Esophagus muscularis mucosa (tissue), 4 donors: Measurements from ENCODE around the gene PHB1. TPM values are rescaled to one million over a fixed set of nuclear protein-coding genes. Genes with fewer than 3 reads are reported as not detected.

Experiments
- DNase-seq: peaks from one replicate; pipeline ENCODE4 v3.0.0-alpha.2; 2017; ENCODE audit errors: extremely low spot score
- H3K27ac ChIP-seq, 4 donors: fragments of 200-600 bp; sonication (generic); replicated peaks in 1 of 4; 1 replicate in 3 of 4; 2 replicates in 1 of 4; pipeline ENCODE4 v1.5.1; 2016 to 2019; ENCODE audit warnings: mild to moderate bottlenecking in 1 of 4
- H3K27me3 ChIP-seq, 4 donors: fragments of 200-600 bp; sonication (generic); one replicate each; pipeline versions ENCODE4 v1.5.1 to v1.6.0; 2016 to 2019
- H3K36me3 ChIP-seq, 4 donors: fragments of 200-600 bp; sonication (generic); one replicate each; pipeline ENCODE4 v1.5.1; 2016 to 2019
- H3K4me1 ChIP-seq, 4 donors: fragments of 200-600 bp; sonication (generic); one replicate each; pipeline ENCODE4 v1.5.1; 2016 to 2019
- H3K4me3 ChIP-seq, 4 donors: fragments of 200-600 bp; sonication (generic); 1 replicate in 2 of 4; 2 replicates in 2 of 4; pipeline ENCODE4 v1.5.1; 2016 to 2019; ENCODE audit warnings: mild to moderate bottlenecking in 4 of 4, moderate library complexity in 1 of 4
- H3K9me3 ChIP-seq, 4 donors: fragments of 200-600 bp; sonication (generic); 1 replicate in 3 of 4; 2 replicates in 1 of 4; pipeline ENCODE4 v1.5.1; 2016 to 2019
- CTCF ChIP-seq, 3 experiments: fragments of 200-600 bp in 2 of 3; fragments of 450-650 bp in 1 of 3; sonication (generic) in 2 of 3; IDR thresholded peaks; one replicate each; pipeline ENCODE4 v1.5.1; 2017 to 2019; ENCODE audit warnings: antibody characterized with exemption in 3 of 3, mild to moderate bottlenecking in 2 of 3, moderate library complexity in 1 of 3
- EP300 ChIP-seq: sonication (generic); formaldehyde crosslinking; IDR thresholded peaks from one replicate; pipeline ENCODE4 v1.6.1; 2017; ENCODE audit warnings: antibody characterized with exemption
- POLR2A ChIP-seq: fragments of 450-650 bp; IDR thresholded peaks from one replicate; pipeline ENCODE4 v1.6.1; 2017; ENCODE audit warnings: antibody characterized with exemption, moderate library complexity, mild to moderate bottlenecking, low read depth
- POLR2AphosphoS5 ChIP-seq, 2 donors: sonication (generic); formaldehyde crosslinking; IDR thresholded peaks; one replicate each; pipeline ENCODE4 v1.6.1; 2017; ENCODE audit warnings: antibody characterized with exemption in 2 of 2
- WGBS: methylation state at CpG from one replicate; pipeline ENCODE4 v1.1.5; 2018; 5-methylcytosine and 5-hydroxymethylcytosine counted together
- intact Hi-C: fragments of 100-400 bp; cut with DNase I; formaldehyde crosslinking; loops from one replicate; pipeline ENCODE4 v1.15.1; 2023
- total RNA-seq, 4 donors: library from RNA; depleted of rRNA; stranded (reverse); fragments of >200 nt; gene quantifications; one replicate each; pipeline versions ENCODE4 v1.1.0 to v1.2.1, GENCODE V29; 2016

The PHB1 gene
- total RNA-seq, 4 donors from 2014 or later, result 75.6 to 101 (median 95.6) TPM

GRCh38 chr17:49384951-49385350, 29.7 kb downstream of the PHB1 start:
- WGBS, result 89% methylated on average over 4 of the region's 4 CpGs
- TF ChIP-seq CTCF (IDR thresholded peaks at IDR 0.05) (no peak), POLR2AphosphoS5 (IDR thresholded peaks at IDR 0.05) (no peak), EP300 (no peak), POLR2A (no peak)
- intact Hi-C loops, result no loop called here
- DNase-seq, result no peak
- Histone ChIP-seq H3K36me3 (no peaks in the 10 kb centered on the region), H3K9me3 (no peaks in the 10 kb centered on the region), H3K4me3 (no peak overlapping the region), H3K4me1 (peaks cover 0 to 24% (median 19%) of the 10 kb centered on the region in 4 donors), H3K27me3 (no peaks in the 10 kb centered on the region), H3K27ac (no peak overlapping the region)

GRCh38 chr17:49383060-49383459, 31.6 kb downstream of the PHB1 start:
- Histone ChIP-seq H3K27ac (no peak overlapping the region), H3K4me3 (no peak overlapping the region), H3K9me3 (no peaks in the 10 kb centered on the region), H3K36me3 (no peaks in the 10 kb centered on the region), H3K4me1 (peaks cover 0 to 18% (median 11%) of the 10 kb centered on the region in 4 donors), H3K27me3 (no peaks in the 10 kb centered on the region)
- TF ChIP-seq EP300 (no peak), POLR2AphosphoS5 (IDR thresholded peaks at IDR 0.05) (no peak), CTCF (IDR thresholded peaks at IDR 0.05) (no peak), POLR2A (no peak)
- intact Hi-C loops, result no loop called here
- WGBS, result 91% methylated on average over 10 of the region's 10 CpGs
- no peak for DNase-seq

- intact Hi-C loops, result no loop called here
- Histone ChIP-seq H3K4me1 (peaks cover 0 to 18% (median 11%) of the 10 kb centered on the region in 4 donors), H3K27me3 (no peaks in the 10 kb centered on the region), H3K4me3 (no peak overlapping the region), H3K27ac (no peak overlapping the region), H3K36me3 (no peaks in the 10 kb centered on the region), H3K9me3 (no peaks in the 10 kb centered on the region)
- TF ChIP-seq POLR2AphosphoS5 (IDR thresholded peaks at IDR 0.05) (no peak), EP300 (no peak), POLR2A (no peak), CTCF (IDR thresholded peaks at IDR 0.05) (no peak)
- DNase-seq, result no peak
- WGBS, result 73% methylated on average over 6 of the region's 7 CpGs
Observed at GRCh38 chr17:49382556-49382955, 32.1 kb downstream of the PHB1 start.

GRCh38 chr17:49381793-49382192, 32.9 kb downstream of the PHB1 start:
- intact Hi-C loops, result no loop called here
- DNase-seq, result no peak

GRCh38 chr17:49381033-49381432, 33.6 kb downstream of the PHB1 start:
- intact Hi-C loops, result no loop called here
- Histone ChIP-seq H3K27ac (no peak overlapping the region), H3K9me3 (no peaks in the 10 kb centered on the region), H3K4me1 (peaks cover 0 to 15% (median 10%) of the 10 kb centered on the region in 4 donors), H3K36me3 (no peaks in the 10 kb centered on the region), H3K4me3 (no peak overlapping the region), H3K27me3 (no peaks in the 10 kb centered on the region)
- 90% methylated on average over 1 of the region's 1 CpG for WGBS
- no peak for DNase-seq
- no peak for TF ChIP-seq POLR2AphosphoS5 (IDR thresholded peaks at IDR 0.05)
- TF ChIP-seq POLR2A, result no peak
- no peak for TF ChIP-seq EP300
- no peak for TF ChIP-seq CTCF (IDR thresholded peaks at IDR 0.05)

More at GRCh38 chr17:49381793-49382192, 32.9 kb downstream of the PHB1 start:
- 67% methylated on average over 5 of the region's 5 CpGs for WGBS
- no peaks in the 10 kb centered on the region for H3K36me3 ChIP-seq
- H3K27ac ChIP-seq, result no peak overlapping the region
- peaks cover 0 to 18% (median 11%) of the 10 kb centered on the region in 4 donors for H3K4me1 ChIP-seq
- H3K4me3 ChIP-seq, result no peak overlapping the region
- no peaks in the 10 kb centered on the region for H3K27me3 ChIP-seq
- no peaks in the 10 kb centered on the region for H3K9me3 ChIP-seq
- TF ChIP-seq POLR2AphosphoS5 (IDR thresholded peaks at IDR 0.05), result no peak
